Measurements from ENCODE around the gene SPRING1.

The SPRING1 gene

GRCh38 chr12:116780942-116781341, 43.1 kb upstream of the SPRING1 start:
- TF ChIP-seq EZH2phosphoT487 (IDR thresholded peaks at IDR 0.05; ENCODE audit: borderline replicate concordance): no peak
- TF ChIP-seq CTCF (conservative IDR thresholded peaks at IDR 0.05; ENCODE audit: low read length): no peak
- Histone ChIP-seq H3K79me2 (ENCODE audit: insufficient read depth, low read length) (no peaks in the 10 kb centered on the region), H3K4me1 (ENCODE audit: insufficient read depth, low read length, poor library complexity, severe bottlenecking) (no peaks in the 10 kb centered on the region), H3K36me3 (ENCODE audit: insufficient read depth, low read length) (peaks cover 18% of the 10 kb centered on the region; the same call in 1 of the 2 replicates), H3K4me3 (ENCODE audit: low read length, poor library complexity, severe bottlenecking) (no peak overlapping the region), H3K4me2 (ENCODE audit: low read depth, low read length, poor library complexity, severe bottlenecking) (no peak overlapping the region), H4K20me1 (ENCODE audit: insufficient read depth, low read length, poor library complexity, severe bottlenecking) (no peaks in the 10 kb centered on the region), H3F3A (ENCODE audit: low read depth) (no peaks in the 10 kb centered on the region), H3K9me3 (ENCODE audit: insufficient read depth, low read depth, low read length) (no peaks in the 10 kb centered on the region), H3K9ac (ENCODE audit: low read depth, low read length, poor library complexity, severe bottlenecking) (no peak overlapping the region), H3K9me2 (replicated peaks; ENCODE audit: low read depth, low read length) (no peaks in the 10 kb centered on the region), H3K27me3 (ENCODE audit: insufficient read depth, low read length, poor library complexity, severe bottlenecking) (no peaks in the 10 kb centered on the region), H2AFZ (ENCODE audit: low read length) (no peak overlapping the region)

GRCh38 chr12:116779597-116779996, 41.7 kb upstream of the SPRING1 start:
- H3K9me3 ChIP-seq (ENCODE audit: insufficient read depth, low read depth, low read length): no peaks in the 10 kb centered on the region
- H3K9me2 ChIP-seq (replicated peaks; ENCODE audit: low read depth, low read length): no peaks in the 10 kb centered on the region
- no peak for TF ChIP-seq CTCF (conservative IDR thresholded peaks at IDR 0.05; ENCODE audit: low read length)
- no peak for TF ChIP-seq EZH2phosphoT487 (IDR thresholded peaks at IDR 0.05; ENCODE audit: borderline replicate concordance)
- no peaks in the 10 kb centered on the region for H3K27me3 ChIP-seq (ENCODE audit: insufficient read depth, low read length, poor library complexity, severe bottlenecking)
- no peak overlapping the region for H2AFZ ChIP-seq (ENCODE audit: low read length)
- H3K36me3 ChIP-seq (ENCODE audit: insufficient read depth, low read length): peaks cover 18% of the 10 kb centered on the region; the same call in 1 of the 2 replicates
- H4K20me1 ChIP-seq (ENCODE audit: insufficient read depth, low read length, poor library complexity, severe bottlenecking): no peaks in the 10 kb centered on the region
- no peak overlapping the region for H3K4me2 ChIP-seq (ENCODE audit: low read depth, low read length, poor library complexity, severe bottlenecking)
- no peaks in the 10 kb centered on the region for H3K4me1 ChIP-seq (ENCODE audit: insufficient read depth, low read length, poor library complexity, severe bottlenecking)
- no peaks in the 10 kb centered on the region for H3K79me2 ChIP-seq (ENCODE audit: insufficient read depth, low read length)
- H3K9ac ChIP-seq (ENCODE audit: low read depth, low read length, poor library complexity, severe bottlenecking): no peak overlapping the region
- no peak overlapping the region for H3K4me3 ChIP-seq (ENCODE audit: low read length, poor library complexity, severe bottlenecking)
- no peaks in the 10 kb centered on the region for H3F3A ChIP-seq (ENCODE audit: low read depth)

- Histone ChIP-seq H3K27me3 (ENCODE audit: insufficient read depth, low read length, poor library complexity, severe bottlenecking) (no peaks in the 10 kb centered on the region), H3K4me1 (ENCODE audit: insufficient read depth, low read length, poor library complexity, severe bottlenecking) (no peaks in the 10 kb centered on the region), H3K9me3 (ENCODE audit: insufficient read depth, low read depth, low read length) (no peaks in the 10 kb centered on the region), H3F3A (ENCODE audit: low read depth) (no peaks in the 10 kb centered on the region), H3K9me2 (replicated peaks; ENCODE audit: low read depth, low read length) (no peaks in the 10 kb centered on the region), H3K4me2 (ENCODE audit: low read depth, low read length, poor library complexity, severe bottlenecking) (no peak overlapping the region), H3K4me3 (ENCODE audit: low read length, poor library complexity, severe bottlenecking) (no peak overlapping the region), H3K36me3 (ENCODE audit: insufficient read depth, low read length) (peaks cover 12% of the 10 kb centered on the region; the same call in 1 of the 2 replicates), H4K20me1 (ENCODE audit: insufficient read depth, low read length, poor library complexity, severe bottlenecking) (no peaks in the 10 kb centered on the region), H3K9ac (ENCODE audit: low read depth, low read length, poor library complexity, severe bottlenecking) (no peak overlapping the region), H3K79me2 (ENCODE audit: insufficient read depth, low read length) (no peaks in the 10 kb centered on the region), H2AFZ (ENCODE audit: low read length) (no peak overlapping the region)
- no peak for TF ChIP-seq CTCF (conservative IDR thresholded peaks at IDR 0.05; ENCODE audit: low read length)
- no peak for TF ChIP-seq EZH2phosphoT487 (IDR thresholded peaks at IDR 0.05; ENCODE audit: borderline replicate concordance)
Observed at GRCh38 chr12:116777245-116777644, 39.4 kb upstream of the SPRING1 start.
